HCT116 (cell line): ENCODE results near the gene LYRM4.

Source experiments
- CTCF ChIP-seq, 3 experiments: fragments of 200-600 bp in 1 of 3; sonication (generic) in 1 of 3; IDR thresholded peaks in 2 of 3; conservative IDR thresholded peaks in 1 of 3; 2 replicates each; pipeline ENCODE4 v1.5.1; 2012 to 2017; ENCODE audit warnings: low read depth in 2 of 3, low read length in 2 of 3, antibody characterized with exemption in 1 of 3, borderline replicate concordance in 1 of 3, control low read depth in 1 of 3, mild to moderate bottlenecking in 1 of 3, mixed read lengths in 1 of 3, mixed run types in 1 of 3, moderate library complexity in 1 of 3; ENCODE audit not compliant: insufficient read depth in 1 of 3
- FOSL1 ChIP-seq: IDR thresholded peaks from 2 replicates; pipeline ENCODE4 v1.6.1; 2012; ENCODE audit warnings: low read depth
- JUND ChIP-seq: IDR thresholded peaks from 2 replicates; pipeline ENCODE4 v1.6.1; 2012
- MAX ChIP-seq: IDR thresholded peaks from 2 replicates; pipeline ENCODE4 v1.6.1; 2012
- POLR2A ChIP-seq: IDR thresholded peaks from 2 replicates; pipeline ENCODE4 v1.7.0; 2011; ENCODE audit warnings: borderline replicate concordance; ENCODE audit not compliant: insufficient read depth, insufficient read length; ENCODE audit errors: extremely low read depth
- SP1 ChIP-seq: IDR thresholded peaks from 2 replicates; pipeline ENCODE4 v1.6.1; 2012; ENCODE audit warnings: low read depth
- TCF7L2 ChIP-seq: IDR thresholded peaks from 2 replicates; pipeline ENCODE4 v1.7.0; 2011; ENCODE audit warnings: borderline replicate concordance, inconsistent platforms; ENCODE audit not compliant: insufficient read depth, insufficient read length; ENCODE audit errors: extremely low read depth

- TF ChIP-seq CTCF (IDR thresholded peaks at IDR 0.05 in 2 of 3, conservative IDR thresholded peaks at IDR 0.05 in 1 of 3; ENCODE audit: borderline replicate concordance in 1 of 3, insufficient read depth in 1 of 3, low read depth in 2 of 3, low read length in 2 of 3) (no peak), FOSL1 (no peak), POLR2A (no peak), SP1 (no peak), TCF7L2 (no peak), MAX (no peak), JUND (no peak)
These were observed 29.8 kb upstream of the LYRM4 start for GRCh38 chr6:5290500-5290899.
